H1 (cell line): ENCODE results near the gene ENTPD8. TPM values are rescaled to one million over a fixed set of nuclear protein-coding genes. Genes with fewer than 3 reads are reported as not detected.

Source experiments
- CTCF ChIA-PET: fragments of 300-600 bp; sonication (Branson Sonifier 250); formaldehyde crosslinking; loops from one replicate; lab custom pipeline; 2021; ENCODE audit not compliant: partially characterized antibody; lab: Charles Lee
- POLR2A ChIA-PET: fragments of 300-600 bp; sonication (Branson Sonifier 250); formaldehyde crosslinking; loops from one replicate; lab custom pipeline; 2021; ENCODE audit warnings: inconsistent platforms; ENCODE audit not compliant: partially characterized antibody; lab: Charles Lee
- DNase-seq, 2 experiments: peaks; one replicate each; pipeline versions ENCODE4 v3.0.0 to v3.0.0-alpha.2; 2010 to 2022; ENCODE audit warnings: low spot score in 2 of 2, low read depth in 1 of 2, mixed read lengths in 1 of 2
- FAIRE-seq: peaks from 2 replicates; lab custom pipeline; 2011; peaks lifted over from hg19 to GRCh38; lab: Jason Lieb, UNC
- H2AFZ ChIP-seq: 2 replicates; pipeline ENCODE4 v1.8.1; 2012; ENCODE audit warnings: low read length, inconsistent platforms
- H2AK5ac ChIP-seq: 2 replicates; pipeline ENCODE4 v1.6.1; 2013; ENCODE audit warnings: low read depth, low read length
- H2BK120ac ChIP-seq: replicated peaks from 2 replicates; pipeline ENCODE3; 2013; ENCODE audit warnings: low read depth, low read length, inconsistent platforms
- H2BK12ac ChIP-seq: 2 replicates; pipeline ENCODE4 v1.6.1; 2013; ENCODE audit warnings: low read depth, low read length
- H2BK15ac ChIP-seq: 2 replicates; pipeline ENCODE4 v1.6.1; 2013; ENCODE audit warnings: low read length
- H2BK20ac ChIP-seq: 2 replicates; pipeline ENCODE4 v1.6.1; 2013; ENCODE audit warnings: low read length
- H2BK5ac ChIP-seq: 2 replicates; pipeline ENCODE4 v1.6.1; 2013; ENCODE audit warnings: low read depth, low read length
- H3K14ac ChIP-seq: 2 replicates; pipeline ENCODE4 v1.6.1; 2013; ENCODE audit warnings: inconsistent platforms; ENCODE audit not compliant: insufficient read length
- H3K18ac ChIP-seq: 2 replicates; pipeline ENCODE4 v1.6.1; 2013; ENCODE audit warnings: low read length; ENCODE audit errors: extremely low read depth
- H3K23ac ChIP-seq: 2 replicates; pipeline ENCODE4 v1.6.1; 2013; ENCODE audit warnings: inconsistent platforms; ENCODE audit not compliant: insufficient read length
- H3K23me2 ChIP-seq: 2 replicates; pipeline ENCODE4 v1.6.1; 2013; ENCODE audit warnings: low read depth, low read length
- H3K27ac ChIP-seq: 2 replicates; pipeline ENCODE4 v1.6.1; 2011; ENCODE audit warnings: low read depth, low read length, inconsistent platforms
- H3K27me3 ChIP-seq, 4 experiments: replicated peaks in 1 of 4; 1 replicate in 1 of 4; 2 replicates in 3 of 4; pipeline versions ENCODE4 v1.6.1 to v1.8.1; 2011 to 2013; ENCODE audit warnings: low read length in 3 of 4, mild to moderate bottlenecking in 3 of 4, inconsistent platforms in 2 of 4, mixed read lengths in 2 of 4, moderate library complexity in 1 of 4; ENCODE audit not compliant: control insufficient read depth in 3 of 4, insufficient read depth in 3 of 4; ENCODE audit errors: extremely low read depth in 1 of 4
- H3K36me3 ChIP-seq, 4 experiments: 2 replicates each; pipeline versions ENCODE4 v1.6.1 to v1.8.1; 2011 to 2013; ENCODE audit warnings: mild to moderate bottlenecking in 4 of 4, low read length in 3 of 4, moderate library complexity in 2 of 4, control low read depth in 1 of 4, inconsistent platforms in 1 of 4; ENCODE audit not compliant: insufficient read depth in 4 of 4, control insufficient read depth in 2 of 4
- H3K4ac ChIP-seq: replicated peaks from 2 replicates; pipeline ENCODE3; 2013; ENCODE audit warnings: low read length, low read depth, mixed read lengths, inconsistent platforms; ENCODE audit not compliant: insufficient read length
- H3K4me1 ChIP-seq, 4 experiments: replicated peaks in 1 of 4; 1 replicate in 1 of 4; 2 replicates in 3 of 4; pipeline versions ENCODE4 v1.6.1 to v1.8.1; 2011 to 2013; ENCODE audit warnings: low read length in 3 of 4, inconsistent platforms in 2 of 4, mixed read lengths in 1 of 4; ENCODE audit not compliant: insufficient read depth in 4 of 4, control insufficient read depth in 3 of 4
- H3K4me2 ChIP-seq, 2 experiments: 2 replicates each; pipeline versions ENCODE4 v1.6.1 to v1.8.1; 2011 to 2013; ENCODE audit warnings: low read depth in 2 of 2, low read length in 2 of 2, control low read depth in 1 of 2, inconsistent platforms in 1 of 2, mild to moderate bottlenecking in 1 of 2; ENCODE audit not compliant: insufficient read depth in 1 of 2
- H3K4me3 ChIP-seq, 4 experiments: fragments of 200-600, 300-600 bp in 1 of 4; sonication (generic), shearing (Covaris generic), sonication (Bioruptor Twin) in 1 of 4; 2 replicates each; pipeline versions ENCODE4 v1.5.1 to v1.8.1; 2011 to 2016; ENCODE audit warnings: low read length in 4 of 4, low read depth in 3 of 4, control low read depth in 2 of 4, inconsistent platforms in 2 of 4, mild to moderate bottlenecking in 2 of 4, mixed read lengths in 1 of 4, moderate library complexity in 1 of 4; ENCODE audit not compliant: insufficient read depth in 2 of 4; ENCODE audit errors: extremely low read depth in 1 of 4
- H3K56ac ChIP-seq: replicated peaks from 2 replicates; pipeline ENCODE3; 2013; ENCODE audit warnings: low read depth, mild to moderate bottlenecking, mixed read lengths, low read length, inconsistent platforms; ENCODE audit not compliant: insufficient read length
- H3K79me1 ChIP-seq: 2 replicates; pipeline ENCODE4 v1.6.1; 2013; ENCODE audit warnings: low read depth, low read length, control low read depth
- H3K79me2 ChIP-seq, 2 experiments: 2 replicates each; pipeline versions ENCODE4 v1.6.1 to v1.8.1; 2012 to 2013; ENCODE audit warnings: low read length in 2 of 2, mild to moderate bottlenecking in 2 of 2, inconsistent platforms in 1 of 2; ENCODE audit not compliant: insufficient read depth in 2 of 2, control insufficient read depth in 1 of 2
- H3K9ac ChIP-seq, 4 experiments: replicated peaks in 1 of 4; 1 replicate in 1 of 4; 2 replicates in 3 of 4; pipeline versions ENCODE4 v1.6.1 to v1.8.1; 2011 to 2013; ENCODE audit warnings: low read depth in 3 of 4, low read length in 3 of 4, control low read depth in 2 of 4, mild to moderate bottlenecking in 2 of 4, moderate library complexity in 2 of 4, inconsistent platforms in 1 of 4; ENCODE audit errors: extremely low read depth in 1 of 4
- H3K9me3 ChIP-seq, 2 experiments: 2 replicates each; pipeline versions ENCODE4 v1.6.1 to v1.8.1; 2012 to 2013; ENCODE audit warnings: mild to moderate bottlenecking in 2 of 2, moderate library complexity in 2 of 2, control low read depth in 1 of 2, inconsistent platforms in 1 of 2, low read depth in 1 of 2, low read length in 1 of 2, mixed read lengths in 1 of 2; ENCODE audit not compliant: insufficient read depth in 2 of 2
- H4K20me1 ChIP-seq, 2 experiments: replicated peaks in 1 of 2; 2 replicates each; pipeline versions ENCODE3 to v1.8.1; 2011 to 2013; ENCODE audit warnings: inconsistent platforms in 2 of 2, low read length in 2 of 2, mild to moderate bottlenecking in 1 of 2; ENCODE audit not compliant: insufficient read depth in 2 of 2, control insufficient read depth in 1 of 2
- H4K5ac ChIP-seq: 2 replicates; pipeline ENCODE4 v1.6.1; 2013; ENCODE audit warnings: low read length, low read depth, mixed read lengths, inconsistent platforms; ENCODE audit not compliant: insufficient read length
- H4K8ac ChIP-seq: 2 replicates; pipeline ENCODE4 v1.8.0; 2013; ENCODE audit warnings: mild to moderate bottlenecking, moderate library complexity, low read length, inconsistent platforms; ENCODE audit not compliant: insufficient read depth; ENCODE audit errors: extremely low read depth
- H4K91ac ChIP-seq: replicated peaks from 2 replicates; pipeline ENCODE3; 2013; ENCODE audit warnings: low read length, mixed read lengths, inconsistent platforms; ENCODE audit not compliant: insufficient read length
- CBX8 ChIP-seq: fragments of 300-800, 300-1000 bp; sonication (generic); IDR thresholded peaks from 2 replicates; pipeline ENCODE4 v1.7.1; 2016; ENCODE audit warnings: low read depth, low read length, borderline replicate concordance
- FOSL1 ChIP-seq: IDR thresholded peaks from 2 replicates; pipeline ENCODE4 v1.6.1; 2011; ENCODE audit warnings: mild to moderate bottlenecking, low read depth, low read length, moderate library complexity; ENCODE audit not compliant: insufficient read depth
- SAP30 ChIP-seq: fragments of 300-600 bp; sonication (generic); IDR thresholded peaks from 2 replicates; pipeline ENCODE4 v1.7.1; 2012; ENCODE audit warnings: low read length, moderate library complexity, mild to moderate bottlenecking, inconsistent platforms; ENCODE audit not compliant: insufficient read depth, insufficient replicate concordance
- SUZ12 ChIP-seq: fragments of 200-600 bp; sonication (generic); IDR thresholded peaks from 2 replicates; pipeline ENCODE4 v1.6.1; 2012; ENCODE audit warnings: mild to moderate bottlenecking, inconsistent platforms, low read length, moderate library complexity, mixed read lengths
- TCF12 ChIP-seq: IDR thresholded peaks from 2 replicates; pipeline ENCODE4 v1.6.1; 2011; ENCODE audit warnings: low read depth, mild to moderate bottlenecking, low read length
- WGBS, 2 experiments: shearing (Covaris generic) in 1 of 2; methylation state at CpG; one replicate each; pipeline versions ENCODE4 v1.1.6 to v1.1.7; 2013 to 2015; ENCODE audit warnings: low lambda C conversion rate in 2 of 2, mixed read lengths in 2 of 2, inconsistent platforms in 1 of 2, low coverage in 1 of 2, missing lambda C conversion rate in 1 of 2; ENCODE audit not compliant: insufficient replicate concordance in 2 of 2, insufficient coverage in 1 of 2, insufficient read length in 1 of 2; ENCODE audit errors: extremely low coverage in 1 of 2, missing lambda C conversion rate in 1 of 2; 5-methylcytosine and 5-hydroxymethylcytosine counted together
- polyA plus RNA-seq, 7 experiments: library from polyadenylated mRNA; depleted of rRNA in 3 of 7; stranded (reverse) in 5 of 7; unstranded in 2 of 7; fragments of >200 nt in 5 of 7; fragments of 200-250 nt in 2 of 7; gene quantifications; 1 replicate in 5 of 7; 2 replicates in 1 of 7; 4 replicates in 1 of 7; pipeline versions ENCODE4 v1.2.1 to v1.2.3, GENCODE V29; 2011 to 2013; ENCODE audit warnings: missing spikeins in 2 of 7, mixed read lengths in 2 of 7
- total RNA-seq: library from RNA; stranded (reverse); fragmentation: NEBNext Ultra II Directional; extraction: Animal tissue kit (Norgen Biotek cat#: 25700); gene quantifications from 2 replicates; pipeline ENCODE4 v1.2.1, GENCODE V29; 2021
- TF ChIP-seq, protein P1 (sequence below): IDR thresholded peaks from 2 replicates; pipeline ENCODE4 v1.6.1; 2011; ENCODE audit warnings: low read depth, mild to moderate bottlenecking, low read length; ENCODE audit not compliant: insufficient read depth
- TF ChIP-seq, protein P2 (sequence below), 3 experiments: IDR thresholded peaks; 1 replicate in 2 of 3; 2 replicates in 1 of 3; pipeline versions ENCODE4 v1.5.1 to v1.6.1; 2011; ENCODE audit warnings: low read length in 3 of 3, mild to moderate bottlenecking in 3 of 3, inconsistent platforms in 2 of 3, low read depth in 1 of 3, moderate library complexity in 1 of 3; ENCODE audit not compliant: insufficient read depth in 1 of 3; ENCODE audit errors: control extremely low read depth in 1 of 3

ENTPD8 gene
- total and polyA plus RNA-seq, 2 of the 8 experiments (the other 6 are each of a cell fraction or from before 2014, with no cell fraction given), result 0.48 to 0.51 TPM

DNA sequence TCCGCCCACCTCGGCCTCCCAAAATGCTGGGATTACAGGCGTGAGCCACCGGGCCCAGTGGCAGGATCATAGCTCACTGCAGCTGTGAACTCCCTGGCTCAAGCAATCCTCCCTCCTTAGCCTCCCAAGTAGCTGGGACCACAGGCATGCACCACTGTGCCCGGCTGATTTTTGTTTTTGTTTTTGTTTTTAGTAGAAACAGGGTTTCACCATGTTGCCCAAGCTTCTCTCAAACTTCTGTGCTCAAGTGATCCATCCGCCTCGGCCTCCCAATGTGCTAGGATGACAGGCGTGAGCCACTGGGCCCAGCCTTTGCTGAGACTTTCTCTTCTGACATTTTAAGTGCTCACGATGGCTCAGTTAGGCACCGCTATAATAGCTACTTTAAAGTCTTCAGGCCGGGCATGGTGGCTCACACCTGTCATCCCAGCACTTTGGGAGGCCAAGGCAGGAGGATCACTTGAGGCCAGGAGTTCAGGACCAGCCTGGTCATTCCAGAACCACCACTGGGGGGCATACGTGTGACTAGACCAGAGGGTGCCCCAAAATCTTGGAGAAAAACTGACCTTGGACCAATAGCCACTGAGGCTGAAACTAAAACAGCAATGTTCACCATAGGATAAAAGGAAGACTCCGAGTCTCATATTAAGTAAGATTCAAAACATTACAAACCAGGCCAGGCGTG, 3.1 kb upstream of the ENTPD8 start:
- DNase-seq (no peak), FAIRE-seq (no peak)
- Histone ChIP-seq H3K27me3 (no peaks in the 10 kb centered on the region), H2BK15ac (no peak overlapping the region), H3K36me3 (peaks cover 0 to 5% (median 2%) of the 10 kb centered on the region in 4 experiments; a peak in 2 of 8 replicates), H3K4me1 (peaks cover 0 to 3% (median under 1%) of the 10 kb centered on the region in 4 experiments; a peak in 3 of 7 replicates), H3K27ac (no peak overlapping the region), H3K9me3 (no peaks in the 10 kb centered on the region), H2BK120ac (no peak overlapping the region), H3K23ac (no peak overlapping the region), H3K4me3 (no peak overlapping the region), H2BK12ac (no peak overlapping the region), H4K5ac (no peak overlapping the region), H3K79me2 (no peaks in the 10 kb centered on the region), H2BK5ac (no peak overlapping the region), H4K20me1 (peaks cover 0 to 3% of the 10 kb centered on the region in 2 experiments), H3K9ac (no peak overlapping the region), H3K79me1 (no peaks in the 10 kb centered on the region), H3K14ac (no peak overlapping the region), H3K4me2 (no peak overlapping the region), H3K18ac (no peak overlapping the region), H3K56ac (no peak overlapping the region), H2AK5ac (no peak overlapping the region), H3K4ac (no peak overlapping the region), H2AFZ (no peak overlapping the region), H3K23me2 (no peaks in the 10 kb centered on the region; the same call in 1 of the 2 replicates), H4K91ac (no peak overlapping the region), H2BK20ac (no peak overlapping the region), H4K8ac (no peak overlapping the region)
- 87% methylated on average over 14 of the region's 14 CpGs; no CpG with 5 or more reads in 1 of the 2 experiments for WGBS, 2 experiments
- POLR2A ChIA-PET, result interaction anchor here (1.3 to 4.3 kb wide), 2 partner anchors 10 kb away, joined by 4 to 28 read pairs; no protein-coding TSS in a partner anchor
- CTCF ChIA-PET, result interaction anchor here (0.6 to 4.1 kb wide), 26 partner anchors 8 to 1448 kb away, joined by 3 to 20 read pairs (median 4); partner anchors contain the start of genes EXD3 and NRARP
- TF ChIP-seq FOSL1 (no peak), TCF12 (no peak), SAP30 (no peak), CBX8 (no peak), SUZ12 (no peak)
- TF ChIP-seq, protein P1, sequence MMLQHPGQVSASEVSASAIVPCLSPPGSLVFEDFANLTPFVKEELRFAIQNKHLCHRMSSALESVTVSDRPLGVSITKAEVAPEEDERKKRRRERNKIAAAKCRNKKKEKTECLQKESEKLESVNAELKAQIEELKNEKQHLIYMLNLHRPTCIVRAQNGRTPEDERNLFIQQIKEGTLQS, result no peak
- TF ChIP-seq, protein P2, sequence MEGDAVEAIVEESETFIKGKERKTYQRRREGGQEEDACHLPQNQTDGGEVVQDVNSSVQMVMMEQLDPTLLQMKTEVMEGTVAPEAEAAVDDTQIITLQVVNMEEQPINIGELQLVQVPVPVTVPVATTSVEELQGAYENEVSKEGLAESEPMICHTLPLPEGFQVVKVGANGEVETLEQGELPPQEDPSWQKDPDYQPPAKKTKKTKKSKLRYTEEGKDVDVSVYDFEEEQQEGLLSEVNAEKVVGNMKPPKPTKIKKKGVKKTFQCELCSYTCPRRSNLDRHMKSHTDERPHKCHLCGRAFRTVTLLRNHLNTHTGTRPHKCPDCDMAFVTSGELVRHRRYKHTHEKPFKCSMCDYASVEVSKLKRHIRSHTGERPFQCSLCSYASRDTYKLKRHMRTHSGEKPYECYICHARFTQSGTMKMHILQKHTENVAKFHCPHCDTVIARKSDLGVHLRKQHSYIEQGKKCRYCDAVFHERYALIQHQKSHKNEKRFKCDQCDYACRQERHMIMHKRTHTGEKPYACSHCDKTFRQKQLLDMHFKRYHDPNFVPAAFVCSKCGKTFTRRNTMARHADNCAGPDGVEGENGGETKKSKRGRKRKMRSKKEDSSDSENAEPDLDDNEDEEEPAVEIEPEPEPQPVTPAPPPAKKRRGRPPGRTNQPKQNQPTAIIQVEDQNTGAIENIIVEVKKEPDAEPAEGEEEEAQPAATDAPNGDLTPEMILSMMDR (IDR thresholded peaks at IDR 0.05; ENCODE audit: control extremely low read depth in 1 of 3, insufficient read depth in 1 of 3, low read depth in 1 of 3, low read length in 3 of 3), result peak in 1 of 3 experiments; percentile 20; a peak in 2 of 4 replicates
